Pons (tissue), 1 donor: ENCODE data around the gene ALKBH5.

ENCODE experiments used
- DNase-seq: peaks from one replicate; pipeline ENCODE4 v3.0.0-alpha.2; 2016; ENCODE audit warnings: low spot score

Gene ALKBH5

DNA sequence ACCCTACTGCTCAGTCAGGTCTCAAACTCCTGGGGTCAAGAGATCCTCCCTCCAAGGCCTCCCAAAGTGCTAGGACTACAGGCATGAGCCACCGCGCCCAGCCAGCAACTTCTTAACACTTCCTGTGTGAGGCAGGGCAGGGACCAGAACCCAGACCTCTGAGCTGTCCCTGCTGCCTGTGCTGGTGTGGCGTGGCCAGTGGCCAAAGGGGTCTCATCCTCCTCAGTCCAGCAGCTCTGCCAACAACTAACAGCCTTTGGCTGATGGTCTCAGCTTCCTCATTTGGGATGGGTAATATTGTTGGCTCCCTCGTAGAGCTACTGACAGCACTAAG lies 40.4 kb downstream of the ALKBH5 start:
- no peak for DNase-seq

DNA sequence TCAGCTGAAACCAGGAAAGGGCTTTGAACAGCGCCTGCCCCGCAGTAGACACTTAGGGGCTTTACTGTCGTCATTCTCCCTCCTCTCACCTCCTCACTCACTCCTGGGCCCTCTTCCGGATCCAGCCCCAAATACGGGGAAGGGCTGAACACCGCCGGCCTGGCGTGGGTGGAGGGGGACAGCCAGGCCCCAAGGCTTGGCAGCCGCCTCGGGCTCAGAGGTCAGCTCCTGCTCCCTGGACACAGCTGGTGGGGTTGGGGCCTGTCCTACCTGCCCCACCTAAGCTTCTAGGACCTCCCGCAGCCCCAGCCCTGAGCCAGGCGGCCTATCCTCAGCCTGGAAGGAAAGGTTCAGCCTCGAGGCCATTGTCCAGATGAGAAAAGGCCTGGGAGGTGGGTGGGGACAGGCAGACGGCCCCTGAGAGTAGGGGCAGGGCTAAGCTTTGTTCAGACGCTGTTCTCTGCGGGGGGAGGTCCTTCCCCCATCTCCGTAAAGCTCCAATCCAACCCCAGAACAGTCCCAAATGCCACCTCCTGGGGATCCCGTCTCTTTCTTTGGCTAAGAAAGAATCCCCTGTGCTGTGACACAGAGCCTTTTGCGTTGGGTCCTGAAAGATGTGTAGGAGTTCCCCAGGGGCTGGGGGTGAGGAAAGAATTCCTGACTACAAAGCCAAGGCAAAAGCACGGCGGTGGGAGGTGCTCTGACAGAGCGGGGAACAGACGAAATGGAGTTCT lies 40.9 kb downstream of the ALKBH5 start:
- DNase-seq, result no peak

DNA sequence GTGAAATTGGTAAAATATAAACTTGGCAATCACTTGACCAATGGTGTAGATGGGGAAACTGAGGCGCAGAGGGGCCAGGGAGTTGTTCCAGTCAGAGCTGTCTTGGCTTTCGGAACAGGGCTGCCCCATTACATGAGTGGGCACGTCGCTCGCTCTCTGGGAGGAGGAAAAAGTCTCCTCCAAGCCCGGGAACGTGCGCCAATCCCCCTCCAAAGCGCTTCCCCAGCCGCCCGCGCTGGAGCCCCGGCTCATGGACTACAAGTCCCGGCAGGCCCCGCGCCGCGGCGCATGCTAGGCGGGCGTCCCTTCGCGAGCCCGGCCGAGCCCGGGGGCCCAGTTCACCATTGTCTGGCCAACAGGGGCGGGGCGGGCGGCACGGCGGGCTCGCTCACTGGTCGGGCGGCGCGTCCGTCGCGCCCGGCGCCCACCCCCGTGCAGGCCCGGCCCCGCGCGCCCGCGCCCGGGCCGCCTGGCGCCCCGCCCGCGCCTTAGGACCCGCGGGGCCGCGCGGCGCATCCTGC lies 41.6 kb downstream of the ALKBH5 start, which contains the start of gene LLGL1:
Gene LLGL1, plus strand, starts transcription at position 515 of the 521 bp plus-strand sequence. CDS start 48 bp downstream, outside the sequence.
- DNase-seq, result peak; percentile 92

DNA sequence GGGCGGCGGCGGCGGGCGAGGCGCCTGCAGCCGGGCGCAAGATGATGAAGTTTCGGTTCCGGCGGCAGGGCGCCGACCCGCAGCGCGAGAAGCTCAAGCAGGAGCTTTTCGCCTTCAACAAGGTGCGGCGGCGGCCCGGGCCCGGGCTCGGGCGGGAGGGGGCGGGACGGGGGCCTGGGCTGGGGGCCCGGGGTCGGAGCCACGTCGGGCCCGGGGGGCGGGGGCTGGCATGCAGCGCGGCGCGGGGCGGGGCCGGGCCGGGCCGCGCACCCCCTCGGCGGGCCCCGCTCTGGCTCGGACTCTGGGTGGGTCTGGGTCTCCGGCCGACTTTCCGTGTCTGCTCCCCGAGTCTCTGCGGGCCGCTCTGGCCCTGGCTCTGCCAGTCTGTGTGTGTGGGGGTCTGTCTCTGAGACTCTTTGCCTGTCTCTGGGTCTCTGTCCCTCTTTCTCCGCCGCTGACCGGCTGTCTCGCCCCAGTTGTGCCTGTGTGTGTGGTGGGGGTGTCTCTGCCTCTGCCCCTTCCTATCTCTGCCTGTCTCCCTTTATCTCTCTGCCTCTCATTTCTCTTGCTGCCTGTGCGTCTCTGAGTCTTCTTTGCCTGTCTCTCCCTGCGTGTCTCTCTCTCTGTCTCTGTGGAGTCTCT lies 42.1 kb downstream of the ALKBH5 start:
- no peak for DNase-seq

DNA sequence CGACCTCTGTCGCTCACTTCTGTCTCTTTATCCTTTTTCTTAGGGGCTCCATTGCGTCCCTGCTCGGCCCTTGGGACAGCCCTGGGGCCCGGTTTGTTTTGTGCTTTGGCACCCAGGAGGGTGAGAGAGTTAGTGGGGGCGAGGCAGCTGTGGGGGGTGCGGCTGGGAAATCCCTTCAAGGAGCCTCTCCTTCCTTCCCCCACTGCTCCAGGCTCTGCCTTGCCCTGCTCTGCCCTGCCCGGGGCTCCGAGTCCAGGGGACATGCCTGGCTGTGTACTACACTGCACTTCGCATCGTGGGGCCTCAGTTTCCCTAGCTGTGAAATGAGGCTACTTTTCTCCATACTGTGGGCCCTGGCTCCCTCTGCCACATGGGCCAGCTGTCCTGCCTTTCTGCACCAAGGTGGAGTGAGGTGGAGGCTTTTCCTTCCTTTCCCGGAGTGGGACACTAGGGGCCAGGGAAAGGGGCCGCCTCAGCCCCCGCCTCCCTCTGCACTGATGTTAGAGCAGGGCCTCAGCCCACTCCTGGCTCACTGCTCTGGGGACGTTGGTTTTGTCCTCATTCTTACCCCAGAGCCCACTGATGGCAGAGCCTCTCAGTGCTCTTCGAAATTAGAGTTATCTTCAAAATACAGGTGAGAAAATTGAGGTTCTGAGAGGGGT lies 42.8 kb downstream of the ALKBH5 start:
- DNase-seq, result no peak

DNA sequence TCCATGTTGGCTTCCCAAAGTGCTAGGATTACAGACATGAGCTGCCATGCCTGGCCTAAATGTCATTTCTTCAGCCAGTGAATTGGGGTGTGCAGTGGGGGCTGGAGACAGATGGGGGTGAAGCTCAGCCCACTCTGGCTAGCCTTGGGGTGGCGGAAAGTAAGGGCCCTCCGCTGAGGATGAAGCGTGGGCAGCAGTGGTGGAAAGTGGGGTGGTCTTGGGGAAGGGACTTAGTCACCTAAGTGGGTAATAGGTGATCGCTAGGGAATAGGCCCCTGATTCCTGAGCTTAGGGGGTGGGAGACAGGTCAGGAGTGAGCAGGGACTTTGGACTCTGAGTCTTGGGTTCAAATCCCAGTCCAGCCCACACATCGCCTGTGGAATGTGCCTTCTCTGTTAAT lies 44.0 kb downstream of the ALKBH5 start:
- no peak for DNase-seq

DNA sequence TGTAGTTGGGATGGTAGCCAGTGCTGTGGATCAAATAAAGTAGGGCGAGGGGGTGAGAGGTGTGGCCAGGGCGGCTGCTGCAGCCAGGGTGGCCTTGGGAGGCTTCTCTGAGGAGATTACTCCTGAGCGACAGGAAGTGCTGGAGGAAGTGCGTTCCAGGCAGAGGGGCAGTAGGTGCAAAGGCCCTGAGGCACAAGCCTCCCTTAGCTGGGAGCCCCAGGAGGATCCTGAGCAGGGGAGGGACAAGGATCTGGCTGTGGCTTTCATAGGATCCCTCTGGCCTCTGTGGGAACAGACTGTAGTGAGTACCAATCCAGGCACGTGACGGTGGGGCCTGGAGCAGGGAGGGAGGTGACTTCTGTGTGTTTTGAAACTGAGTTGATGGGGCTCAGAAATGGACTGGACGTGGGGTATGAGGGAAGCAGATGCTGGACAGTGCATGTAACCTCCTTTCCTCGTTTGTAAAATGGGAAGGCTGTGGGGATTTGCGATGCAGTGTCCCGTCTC lies 44.6 kb downstream of the ALKBH5 start:
- DNase-seq, result peak; percentile 55

DNA sequence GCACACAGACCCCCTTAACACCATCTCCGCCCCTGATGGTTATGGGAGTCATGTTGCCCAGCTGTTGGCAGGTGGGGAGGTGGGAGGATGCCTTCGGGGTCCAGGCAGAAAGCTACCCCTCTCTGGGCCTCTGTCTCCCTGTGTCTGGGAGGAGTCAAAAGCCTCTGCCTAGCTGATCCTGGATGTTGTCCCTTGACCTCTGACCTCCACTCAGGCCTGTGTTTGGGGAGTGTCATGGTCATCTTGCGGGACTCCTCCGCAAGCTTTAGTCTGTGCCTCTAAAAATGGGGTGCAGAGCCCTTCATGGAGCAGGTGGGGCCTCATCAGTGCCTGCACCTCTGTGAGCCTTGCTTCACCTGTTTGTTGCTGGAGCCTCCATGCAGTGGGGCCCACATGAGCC lies 45.6 kb downstream of the ALKBH5 start:
- DNase-seq, result no peak

DNA sequence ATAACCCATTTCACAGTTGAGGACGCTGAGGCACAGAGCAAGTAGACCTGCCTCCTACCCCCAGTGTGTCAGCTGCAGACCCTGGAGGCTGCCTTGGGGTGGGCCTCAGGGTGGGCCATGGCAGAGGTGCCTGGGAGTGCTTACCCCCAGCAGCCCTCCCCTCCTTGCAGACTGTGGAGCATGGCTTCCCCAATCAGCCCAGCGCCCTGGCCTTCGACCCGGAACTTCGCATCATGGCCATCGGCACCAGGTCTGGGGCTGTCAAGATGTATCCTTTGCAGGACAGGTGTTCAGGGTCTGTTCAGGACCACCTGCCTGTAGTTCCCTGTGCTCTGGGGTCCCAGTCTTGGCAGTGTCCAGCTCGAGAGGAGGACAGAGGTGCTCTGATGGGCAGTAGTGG lies 46.1 kb downstream of the ALKBH5 start:
- no peak for DNase-seq

DNA sequence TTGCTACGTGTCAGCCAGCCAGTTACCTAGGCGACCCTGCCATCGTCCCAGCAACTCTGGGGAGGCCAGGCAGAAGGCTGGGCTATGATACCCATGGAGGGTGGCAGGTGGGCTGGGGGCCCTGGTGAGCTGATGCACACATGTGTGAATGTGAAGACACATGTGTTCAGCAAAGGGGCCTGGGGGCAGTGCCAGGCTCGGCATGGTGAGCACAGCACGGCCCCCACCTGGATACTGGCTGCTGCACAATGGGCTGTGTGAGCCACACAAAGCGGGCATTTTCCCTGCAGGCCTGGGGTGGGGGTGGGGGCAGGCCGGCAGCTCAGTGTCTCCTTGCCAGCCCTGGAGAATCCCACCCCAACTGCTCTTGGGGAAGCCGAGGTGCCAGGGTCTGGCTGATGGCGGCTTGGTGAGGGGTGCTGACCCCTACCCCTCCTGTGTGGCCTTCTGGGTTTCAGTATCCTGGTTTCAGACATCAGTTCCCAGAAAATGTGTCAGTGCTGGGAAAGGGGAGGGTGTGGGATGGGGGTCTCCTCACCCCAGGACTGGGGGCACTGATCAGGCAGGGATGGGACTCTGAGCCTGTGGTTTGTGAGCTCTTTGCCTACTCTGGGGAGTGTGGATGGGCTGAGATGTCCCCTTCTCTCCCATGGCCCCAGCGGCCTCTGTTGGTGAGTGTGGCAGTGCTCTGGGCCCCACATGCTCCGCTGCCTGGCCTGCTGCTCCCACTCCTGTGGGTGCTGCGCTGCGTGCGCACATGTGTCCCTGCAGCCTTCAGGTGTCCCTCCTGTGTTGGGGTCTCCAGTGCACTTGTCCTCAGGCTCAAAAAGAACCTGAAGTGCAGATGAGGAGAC lies 46.9 kb downstream of the ALKBH5 start:
- DNase-seq, result peak; percentile 90

DNA sequence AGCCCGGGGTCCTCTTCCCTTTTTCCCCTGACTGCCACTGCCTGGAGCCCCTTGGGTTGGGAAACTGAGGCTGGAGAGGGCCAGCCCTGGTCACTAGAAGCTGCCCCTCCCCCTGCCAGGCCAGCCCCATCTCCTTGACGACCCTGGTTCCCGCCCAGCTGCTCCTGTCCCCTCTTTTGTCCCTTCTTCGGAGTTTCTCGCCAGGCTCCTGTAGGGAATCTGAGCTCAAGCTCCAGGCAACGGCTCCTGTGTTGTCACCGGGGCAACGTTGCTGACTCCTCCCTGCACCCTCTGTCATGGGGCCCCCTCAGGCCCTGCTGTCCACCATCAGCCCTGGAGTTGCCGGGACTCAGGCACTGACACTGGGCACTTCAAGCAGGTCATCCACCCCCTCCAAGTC lies 47.5 kb downstream of the ALKBH5 start:
- no peak for DNase-seq

DNA sequence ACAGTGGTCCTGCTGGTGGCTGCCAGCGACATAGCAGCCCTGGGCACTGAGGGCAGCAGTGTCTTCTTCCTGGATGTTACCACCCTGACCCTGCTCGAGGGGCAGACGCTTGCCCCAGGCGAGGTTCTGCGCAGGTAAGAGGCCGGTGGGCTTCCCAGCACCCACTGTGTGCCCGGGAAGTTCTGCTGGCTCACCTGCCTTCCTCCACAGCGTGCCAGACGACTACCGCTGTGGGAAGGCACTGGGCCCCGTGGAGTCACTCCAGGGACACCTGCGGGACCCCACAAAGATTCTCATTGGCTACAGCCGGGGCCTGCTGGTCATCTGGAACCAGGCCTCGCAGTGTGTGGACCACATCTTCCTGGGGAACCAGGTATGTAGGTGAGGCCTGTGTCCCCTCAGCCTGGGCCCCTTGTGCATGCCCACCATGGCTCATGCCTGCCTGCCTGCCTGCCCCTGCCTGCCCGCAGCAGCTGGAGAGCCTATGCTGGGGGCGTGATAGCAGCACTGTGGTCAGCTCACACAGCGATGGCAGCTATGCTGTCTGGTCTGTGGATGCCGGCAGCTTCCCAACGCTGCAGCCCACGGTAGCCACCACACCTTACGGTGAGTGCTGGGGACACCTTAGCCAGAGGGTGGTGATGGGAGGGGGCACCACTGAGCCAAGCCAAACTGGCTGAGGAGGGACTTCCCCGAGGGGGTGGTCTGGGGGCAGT lies 50.3 kb downstream of the ALKBH5 start:
- DNase-seq, result no peak

DNA sequence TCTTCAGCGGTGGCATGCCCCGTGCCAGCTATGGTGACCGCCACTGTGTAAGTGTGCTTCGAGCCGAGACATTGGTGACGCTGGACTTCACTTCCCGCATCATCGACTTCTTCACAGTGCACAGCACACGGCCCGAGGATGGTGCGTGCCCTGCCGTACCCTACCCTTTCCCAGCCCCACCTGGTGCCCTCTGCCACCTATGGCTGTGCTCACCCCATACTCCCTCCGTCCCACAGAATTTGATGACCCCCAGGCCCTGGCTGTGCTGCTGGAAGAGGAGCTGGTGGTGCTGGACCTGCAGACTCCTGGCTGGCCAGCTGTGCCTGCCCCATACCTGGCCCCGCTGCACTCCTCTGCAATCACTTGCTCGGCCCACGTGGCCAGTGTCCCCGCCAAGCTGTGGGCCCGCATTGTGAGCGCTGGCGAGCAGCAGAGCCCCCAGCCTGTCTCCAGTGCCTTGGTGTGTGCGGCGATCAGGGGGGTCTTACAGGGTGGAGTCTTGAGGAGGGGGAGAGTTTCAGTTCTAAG lies 51.3 kb downstream of the ALKBH5 start:
- DNase-seq, result no peak

DNA sequence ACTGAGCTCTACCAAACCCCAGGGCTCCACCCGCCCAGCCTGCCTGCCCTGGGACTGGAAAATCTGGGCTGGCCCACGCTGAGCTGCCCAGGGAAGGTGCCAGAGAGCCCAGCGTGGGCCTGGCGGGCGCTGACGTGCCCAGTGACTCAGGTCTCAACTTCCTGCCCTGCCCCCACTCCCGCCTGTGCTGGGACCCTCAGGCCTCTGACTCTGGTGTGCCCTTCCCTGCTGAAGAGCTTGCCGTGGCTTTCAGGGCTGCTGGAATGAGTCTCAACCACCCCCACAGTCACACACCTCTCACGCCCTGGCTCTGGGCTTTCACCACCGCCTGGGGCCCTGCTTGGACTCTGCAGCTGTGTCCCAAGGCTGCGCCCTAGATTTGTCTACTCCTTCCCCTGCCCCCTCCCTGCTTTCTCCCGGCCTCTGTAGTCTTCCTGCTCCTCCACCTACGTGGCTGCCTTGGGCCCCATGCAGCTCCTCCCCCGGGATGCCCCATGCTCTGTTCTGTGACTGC lies 52.2 kb downstream of the ALKBH5 start:
- DNase-seq, result no peak

DNA sequence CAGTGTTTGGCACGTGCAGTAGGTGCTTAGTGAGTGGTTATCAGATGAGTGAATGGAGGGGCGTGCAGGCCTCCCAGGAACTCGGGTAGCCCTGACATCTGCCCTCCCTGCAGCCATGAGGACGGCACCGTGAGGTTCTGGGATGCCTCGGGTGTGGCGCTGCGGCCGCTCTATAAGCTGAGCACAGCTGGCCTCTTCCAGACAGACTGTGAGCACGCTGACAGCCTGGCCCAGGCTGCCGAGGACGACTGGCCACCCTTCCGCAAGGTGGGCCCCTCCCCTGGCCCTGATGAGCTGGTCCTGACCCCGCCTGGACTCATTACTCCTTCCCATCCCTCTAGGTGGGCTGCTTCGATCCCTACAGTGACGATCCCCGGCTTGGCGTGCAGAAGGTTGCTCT lies 52.9 kb downstream of the ALKBH5 start:
- no peak for DNase-seq

DNA sequence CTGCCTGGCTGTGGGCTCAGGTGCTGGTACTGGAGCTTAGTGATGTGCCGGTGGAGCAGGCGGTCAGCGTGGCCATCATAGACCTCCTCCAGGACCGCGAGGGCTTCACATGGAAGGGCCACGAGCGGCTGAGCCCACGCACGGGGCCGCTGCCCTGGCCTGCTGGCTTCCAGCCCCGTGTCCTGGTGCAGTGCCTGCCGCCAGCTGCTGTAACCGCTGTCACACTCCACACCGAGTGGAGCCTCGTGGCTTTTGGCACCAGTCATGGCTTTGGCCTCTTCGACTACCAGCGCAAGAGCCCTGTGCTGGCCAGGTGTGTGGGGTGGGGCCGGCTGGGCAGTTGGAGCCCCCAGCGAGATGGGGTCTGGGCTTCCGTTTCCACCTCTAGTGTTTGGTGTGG lies 53.8 kb downstream of the ALKBH5 start:
- no peak for DNase-seq

DNA sequence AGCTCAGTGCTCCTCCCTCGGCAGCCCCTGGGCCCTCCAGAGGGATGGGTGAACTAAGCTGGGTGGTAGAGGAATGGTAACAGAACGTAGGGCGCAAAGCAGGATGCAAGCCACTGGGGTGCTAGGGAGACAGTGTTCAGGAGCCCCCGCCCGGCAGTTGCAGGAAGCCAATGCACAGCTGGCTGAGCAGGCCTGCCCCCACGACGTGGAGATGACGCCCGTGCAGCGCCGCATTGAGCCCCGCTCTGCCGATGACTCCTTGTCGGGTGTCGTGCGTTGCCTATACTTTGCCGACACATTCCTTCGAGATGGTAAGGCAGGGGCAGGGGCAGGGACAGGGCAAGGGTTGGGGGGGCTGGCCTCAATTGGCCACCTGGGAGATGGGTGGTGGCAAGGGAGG lies 54.7 kb downstream of the ALKBH5 start:
- DNase-seq, result no peak

DNA sequence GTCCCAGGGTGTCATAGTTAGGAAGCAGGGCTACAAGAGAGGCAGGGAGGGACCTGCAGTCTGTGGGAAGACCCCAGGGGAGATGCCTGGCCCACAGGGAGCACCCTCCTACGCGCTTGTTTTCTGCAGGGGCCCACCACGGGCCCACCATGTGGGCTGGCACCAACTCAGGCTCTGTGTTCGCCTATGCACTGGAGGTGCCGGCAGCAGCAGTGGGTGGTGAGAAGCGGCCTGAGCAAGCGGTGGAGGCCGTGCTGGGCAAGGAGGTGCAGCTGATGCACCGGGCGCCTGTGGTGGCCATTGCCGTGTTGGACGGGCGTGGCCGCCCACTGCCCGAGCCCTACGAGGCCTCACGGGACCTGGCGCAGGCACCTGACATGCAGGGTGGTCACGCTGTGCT lies 56.8 kb downstream of the ALKBH5 start:
- DNase-seq, result no peak

DNA sequence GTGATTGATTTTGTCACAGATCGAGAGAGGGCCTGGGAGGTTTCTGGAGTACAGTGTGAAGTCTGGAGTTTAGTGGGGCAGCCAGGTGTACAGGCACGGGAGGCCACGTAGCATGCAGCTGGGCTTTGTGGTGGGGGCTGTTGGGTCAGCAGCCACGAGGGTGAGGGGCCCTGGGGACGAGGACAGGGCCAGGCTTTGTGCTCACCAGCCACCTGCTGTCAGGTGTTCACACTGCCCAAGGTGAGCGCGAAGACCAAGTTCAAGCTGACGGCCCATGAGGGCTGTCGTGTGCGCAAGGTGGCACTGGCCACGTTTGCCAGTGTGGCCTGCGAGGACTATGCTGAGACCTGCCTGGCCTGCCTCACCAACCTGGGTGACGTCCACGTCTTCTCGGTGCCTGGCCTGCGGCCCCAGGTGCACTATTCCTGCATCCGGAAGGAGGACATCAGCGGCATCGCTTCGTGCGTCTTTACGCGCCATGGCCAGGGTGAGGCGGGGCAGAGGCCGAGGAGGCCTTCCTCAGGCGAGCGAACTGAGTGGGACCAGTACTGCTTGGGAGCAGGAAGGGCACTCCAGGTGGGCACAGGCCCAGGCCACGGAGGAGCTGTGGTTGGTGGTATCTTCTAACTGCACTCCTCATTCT lies 57.7 kb downstream of the ALKBH5 start:
- no peak for DNase-seq

DNA sequence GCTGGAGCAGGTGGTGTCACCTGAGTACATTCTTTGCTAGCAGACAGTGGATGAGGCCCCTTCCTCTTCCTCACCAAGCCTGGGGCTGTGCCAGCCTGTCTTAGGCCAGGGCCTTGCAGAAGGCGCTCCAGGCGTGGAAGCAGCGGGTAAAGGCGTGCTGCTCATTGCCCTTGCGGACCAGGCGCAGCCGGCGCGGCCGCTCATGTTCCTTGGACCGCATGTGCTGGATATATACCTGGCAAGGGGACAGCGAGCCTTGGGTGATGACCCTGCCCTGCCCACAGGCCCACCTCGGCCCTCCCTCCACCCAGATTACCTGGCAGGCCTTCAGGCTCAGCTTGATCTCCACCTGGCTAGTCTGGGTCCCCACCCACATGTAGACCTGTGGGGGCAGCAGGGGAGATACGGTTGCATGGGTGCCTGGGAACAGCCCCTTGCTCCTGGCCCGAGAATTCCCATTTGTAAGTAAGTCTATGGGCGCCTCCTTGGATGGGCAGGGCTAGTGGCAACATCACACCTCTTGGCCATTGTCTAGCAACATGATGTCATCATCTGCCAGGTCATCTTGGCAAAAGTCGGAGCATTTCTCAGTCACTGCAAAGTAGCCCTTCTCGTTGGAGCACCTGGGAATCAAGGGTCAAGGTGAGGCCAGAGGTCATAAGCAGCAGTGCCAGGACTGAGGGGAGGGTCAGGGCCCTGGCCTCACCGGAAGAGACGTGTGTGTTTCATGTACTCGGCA lies 61.6 kb downstream of the ALKBH5 start:
- no peak for DNase-seq
